ENCODE results near the gene CTIF.

Gene CTIF

DNA sequence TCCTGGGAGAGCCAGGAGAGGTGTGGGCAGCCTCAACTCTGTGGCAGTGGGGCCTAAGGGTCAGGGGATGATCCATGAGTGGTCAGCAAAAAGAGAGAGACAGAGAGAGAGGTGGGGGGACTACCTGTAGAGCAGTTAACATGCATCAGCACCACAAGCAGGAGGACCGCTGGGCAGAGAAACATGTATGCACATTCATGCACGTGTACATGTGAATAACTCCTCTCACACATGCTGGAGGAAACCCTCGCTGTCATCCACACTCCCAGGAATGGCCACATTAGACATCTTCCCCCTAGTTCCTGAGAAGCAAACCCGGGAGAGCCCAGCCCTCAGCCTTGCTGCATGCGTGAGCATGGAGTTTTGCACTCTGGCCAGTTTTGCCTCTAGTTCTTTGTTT is 245.8 kb downstream of the CTIF start:
- Histone ChIP-seq H3K27ac (no peak overlapping the region), H3K9me3 (ENCODE audit: control insufficient read depth, low read length) (no peaks in the 10 kb centered on the region), H3K9ac (no peak overlapping the region), H3K79me2 (peaks cover 4% of the 10 kb centered on the region), H3K4me1 (peaks cover 22% of the 10 kb centered on the region), H3K4me2 (ENCODE audit: low read length) (no peak overlapping the region), H3K4me3 (ENCODE audit: low read depth, low read length) (no peak overlapping the region), H3K27me3 (ENCODE audit: control insufficient read depth, insufficient read depth, low read length) (no peaks in the 10 kb centered on the region), H3K36me3 (ENCODE audit: control insufficient read depth, insufficient read depth, low read length) (no peaks in the 10 kb centered on the region), H2AFZ (no peak overlapping the region)
- TF ChIP-seq, protein P1, sequence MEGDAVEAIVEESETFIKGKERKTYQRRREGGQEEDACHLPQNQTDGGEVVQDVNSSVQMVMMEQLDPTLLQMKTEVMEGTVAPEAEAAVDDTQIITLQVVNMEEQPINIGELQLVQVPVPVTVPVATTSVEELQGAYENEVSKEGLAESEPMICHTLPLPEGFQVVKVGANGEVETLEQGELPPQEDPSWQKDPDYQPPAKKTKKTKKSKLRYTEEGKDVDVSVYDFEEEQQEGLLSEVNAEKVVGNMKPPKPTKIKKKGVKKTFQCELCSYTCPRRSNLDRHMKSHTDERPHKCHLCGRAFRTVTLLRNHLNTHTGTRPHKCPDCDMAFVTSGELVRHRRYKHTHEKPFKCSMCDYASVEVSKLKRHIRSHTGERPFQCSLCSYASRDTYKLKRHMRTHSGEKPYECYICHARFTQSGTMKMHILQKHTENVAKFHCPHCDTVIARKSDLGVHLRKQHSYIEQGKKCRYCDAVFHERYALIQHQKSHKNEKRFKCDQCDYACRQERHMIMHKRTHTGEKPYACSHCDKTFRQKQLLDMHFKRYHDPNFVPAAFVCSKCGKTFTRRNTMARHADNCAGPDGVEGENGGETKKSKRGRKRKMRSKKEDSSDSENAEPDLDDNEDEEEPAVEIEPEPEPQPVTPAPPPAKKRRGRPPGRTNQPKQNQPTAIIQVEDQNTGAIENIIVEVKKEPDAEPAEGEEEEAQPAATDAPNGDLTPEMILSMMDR (IDR thresholded peaks at IDR 0.05) = no peak

DNA sequence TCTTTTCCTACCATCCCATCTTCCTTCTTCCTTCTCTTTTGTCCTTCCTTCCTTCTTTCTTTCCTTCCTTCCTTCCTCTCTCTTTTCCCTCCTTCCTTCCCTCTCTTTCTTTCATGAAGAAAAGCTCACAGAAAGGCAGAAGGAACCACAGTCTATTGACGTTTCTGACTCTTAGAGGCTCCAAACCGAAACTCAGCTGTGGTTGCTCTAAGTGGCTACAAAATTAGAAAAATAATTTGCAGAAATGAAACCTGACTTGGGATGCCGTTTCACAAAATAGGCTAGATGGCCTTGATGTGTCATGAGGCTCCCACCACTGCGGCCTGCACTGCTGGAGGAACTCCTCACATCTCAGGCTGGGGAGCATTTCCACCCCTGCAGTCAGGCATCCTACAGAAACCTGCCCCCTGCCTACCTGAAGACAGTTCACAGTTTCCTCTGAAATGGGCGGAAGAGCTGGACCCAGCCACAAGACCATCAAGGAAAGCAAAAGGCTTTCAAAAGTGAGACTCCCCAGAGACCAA is 246.3 kb downstream of the CTIF start:
- H3K79me2 ChIP-seq = peaks cover 4% of the 10 kb centered on the region
- no peak overlapping the region for H3K9ac ChIP-seq
- H2AFZ ChIP-seq = no peak overlapping the region
- TF ChIP-seq, protein P1 (IDR thresholded peaks at IDR 0.05) = no peak
- H3K27me3 ChIP-seq (ENCODE audit: control insufficient read depth, insufficient read depth, low read length) = no peaks in the 10 kb centered on the region
- no peak overlapping the region for H3K27ac ChIP-seq
- no peak overlapping the region for H3K4me2 ChIP-seq (ENCODE audit: low read length)
- H3K9me3 ChIP-seq (ENCODE audit: control insufficient read depth, low read length) = no peaks in the 10 kb centered on the region
- H3K4me1 ChIP-seq = peaks cover 18% of the 10 kb centered on the region
- no peaks in the 10 kb centered on the region for H3K36me3 ChIP-seq (ENCODE audit: control insufficient read depth, insufficient read depth, low read length)
- H3K4me3 ChIP-seq (ENCODE audit: low read depth, low read length) = no peak overlapping the region

DNA sequence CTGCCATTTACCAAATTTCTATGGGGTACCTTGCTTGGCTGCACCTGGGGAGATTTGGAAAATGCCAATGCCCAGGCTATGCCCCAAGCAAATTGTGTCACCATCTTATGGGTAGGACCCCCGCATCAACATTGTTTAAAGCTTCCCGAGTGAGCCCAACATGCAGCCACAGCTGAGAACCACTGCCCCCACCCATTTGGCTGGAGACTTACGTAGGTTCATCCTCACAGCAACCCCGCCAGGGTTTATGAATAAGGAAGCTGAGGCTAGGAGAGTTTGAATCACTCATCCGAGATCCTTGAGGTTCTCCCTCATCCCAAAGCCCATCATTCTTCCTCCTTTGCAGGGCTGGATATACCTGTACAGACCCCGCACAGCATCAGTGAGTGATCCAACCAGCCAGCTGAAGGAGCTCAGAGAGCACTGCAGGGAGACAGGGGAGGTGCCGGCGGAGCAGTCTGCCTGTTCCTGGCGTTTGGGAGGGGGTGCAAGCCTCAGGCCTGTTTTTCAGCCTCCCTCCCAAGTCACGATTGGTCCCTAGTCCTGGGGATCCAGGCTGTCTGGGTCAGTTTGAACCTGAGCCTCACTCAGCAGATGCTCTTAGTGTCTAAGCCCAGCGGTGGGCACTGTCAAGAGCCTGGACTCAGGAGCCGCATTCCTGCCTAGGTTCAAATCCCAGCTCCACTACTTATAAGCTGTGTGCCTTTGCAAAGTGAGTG is 247.1 kb downstream of the CTIF start:
- no peak overlapping the region for H2AFZ ChIP-seq
- no peak overlapping the region for H3K4me2 ChIP-seq (ENCODE audit: low read length)
- H3K9me3 ChIP-seq (ENCODE audit: control insufficient read depth, low read length) = no peaks in the 10 kb centered on the region
- H3K36me3 ChIP-seq (ENCODE audit: control insufficient read depth, insufficient read depth, low read length) = no peaks in the 10 kb centered on the region
- H3K79me2 ChIP-seq = peaks cover 4% of the 10 kb centered on the region
- H3K4me1 ChIP-seq = peaks cover 11% of the 10 kb centered on the region
- no peak overlapping the region for H3K4me3 ChIP-seq (ENCODE audit: low read depth, low read length)
- TF ChIP-seq, protein P1 (IDR thresholded peaks at IDR 0.05) = no peak
- no peak overlapping the region for H3K9ac ChIP-seq
- H3K27me3 ChIP-seq (ENCODE audit: control insufficient read depth, insufficient read depth, low read length) = no peaks in the 10 kb centered on the region
- no peak overlapping the region for H3K27ac ChIP-seq

DNA sequence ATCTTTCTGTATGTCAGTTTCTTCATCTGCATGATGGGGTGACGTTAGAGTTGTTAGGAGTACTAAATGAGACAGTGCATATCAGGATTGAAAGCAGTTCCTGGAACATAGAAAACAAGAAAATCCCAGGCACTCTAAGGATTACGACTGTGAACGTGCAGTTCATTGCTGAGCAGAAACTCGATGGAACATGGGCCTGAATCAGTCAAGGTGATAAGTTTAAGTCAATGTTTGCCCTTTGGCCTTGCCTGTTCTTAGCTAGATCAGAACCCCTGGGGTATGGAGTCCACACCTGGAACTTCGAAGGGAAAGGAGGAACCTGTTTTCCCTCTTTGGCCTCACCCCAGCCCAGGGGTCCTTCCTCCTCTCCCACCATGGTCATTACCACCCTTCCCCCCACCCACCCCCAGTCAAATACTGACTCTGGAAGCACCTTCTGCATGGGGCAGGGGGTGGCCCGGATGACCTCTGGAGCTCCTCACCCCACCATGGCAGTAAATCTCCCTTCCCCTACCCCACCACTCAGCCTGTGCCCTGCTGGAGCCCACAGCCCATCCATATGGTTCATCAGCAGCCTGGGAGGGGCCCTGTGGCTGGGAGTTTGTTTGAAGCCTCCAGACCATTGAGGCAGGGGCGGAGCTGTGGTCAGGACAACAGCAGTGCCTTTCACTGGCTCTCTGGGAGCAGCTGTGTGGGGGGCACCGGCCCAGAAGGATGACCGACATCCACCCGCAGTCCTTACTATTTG is 247.8 kb downstream of the CTIF start:
- Histone ChIP-seq H3K79me2 (peaks cover 4% of the 10 kb centered on the region), H2AFZ (no peak overlapping the region), H3K27me3 (ENCODE audit: control insufficient read depth, insufficient read depth, low read length) (no peaks in the 10 kb centered on the region), H3K4me1 (peaks cover 7% of the 10 kb centered on the region), H3K27ac (no peak overlapping the region), H3K9ac (no peak overlapping the region), H3K9me3 (ENCODE audit: control insufficient read depth, low read length) (no peaks in the 10 kb centered on the region), H3K4me3 (ENCODE audit: low read depth, low read length) (no peak overlapping the region), H3K4me2 (ENCODE audit: low read length) (no peak overlapping the region), H3K36me3 (ENCODE audit: control insufficient read depth, insufficient read depth, low read length) (no peaks in the 10 kb centered on the region)
- TF ChIP-seq, protein P1 (IDR thresholded peaks at IDR 0.05) = no peak
